Ectodermal cell (in vitro differentiated cells): ENCODE results near the gene USP48.

ENCODE experiments used
- H3K27ac ChIP-seq: 2 replicates; pipeline ENCODE4 v1.7.0; 2013; ENCODE audit warnings: mild to moderate bottlenecking, low read depth, low read length; ENCODE audit not compliant: insufficient read depth, poor library complexity, severe bottlenecking
- H3K27me3 ChIP-seq: 2 replicates; pipeline ENCODE4 v1.7.0; 2013; ENCODE audit warnings: mild to moderate bottlenecking, low read length; ENCODE audit not compliant: insufficient read depth, control insufficient read depth, poor library complexity, severe bottlenecking
- H3K36me3 ChIP-seq: one replicate; pipeline ENCODE4 v1.7.0; 2013; ENCODE audit warnings: low read length; ENCODE audit not compliant: control insufficient read depth, insufficient read depth
- H3K4me1 ChIP-seq: one replicate; pipeline ENCODE4 v1.7.0; 2013; ENCODE audit warnings: low read length; ENCODE audit not compliant: control insufficient read depth, insufficient read depth
- H3K4me3 ChIP-seq: 2 replicates; pipeline ENCODE4 v1.7.0; 2013; ENCODE audit warnings: low read depth, low read length, control low read depth; ENCODE audit not compliant: insufficient read depth
- H3K9me3 ChIP-seq: 2 replicates; pipeline ENCODE4 v1.7.0; 2013; ENCODE audit warnings: mild to moderate bottlenecking, low read length, moderate library complexity; ENCODE audit not compliant: control insufficient read depth
- WGBS, 2 experiments: methylation state at CpG; one replicate each; pipeline ENCODE4 v1.1.7; 2013; ENCODE audit warnings: missing lambda C conversion rate in 2 of 2; 5-methylcytosine and 5-hydroxymethylcytosine counted together

USP48 gene

GRCh38 chr1:21824926-21825325, 42.0 kb upstream of the USP48 start:
- Histone ChIP-seq H3K27me3 (no peaks in the 10 kb centered on the region), H3K27ac (no peak overlapping the region), H3K4me1 (no peaks in the 10 kb centered on the region), H3K4me3 (no peak overlapping the region), H3K36me3 (peaks cover 6% of the 10 kb centered on the region), H3K9me3 (no peaks in the 10 kb centered on the region)
- 98 to 100% methylated on average over 2 of the region's 2 CpGs for WGBS, 2 experiments

- H3K27me3 ChIP-seq, result no peaks in the 10 kb centered on the region
- 93 to 95% methylated on average over 22 of the region's 22 CpGs for WGBS, 2 experiments
- no peak overlapping the region for H3K27ac ChIP-seq
- H3K4me3 ChIP-seq, result no peak overlapping the region
- no peaks in the 10 kb centered on the region for H3K9me3 ChIP-seq
- no peaks in the 10 kb centered on the region for H3K4me1 ChIP-seq
- H3K36me3 ChIP-seq, result peaks cover 4% of the 10 kb centered on the region
Observed at GRCh38 chr1:21823980-21824702, 41.2 kb upstream of the USP48 start.

- no peaks in the 10 kb centered on the region for H3K9me3 ChIP-seq
- no peak overlapping the region for H3K27ac ChIP-seq
- H3K36me3 ChIP-seq, result no peaks in the 10 kb centered on the region
- H3K4me1 ChIP-seq, result no peaks in the 10 kb centered on the region
- no peak overlapping the region for H3K4me3 ChIP-seq
- 94% methylated on average over 44 of the region's 44 CpGs for WGBS, 2 experiments
- H3K27me3 ChIP-seq, result no peaks in the 10 kb centered on the region
Observed at GRCh38 chr1:21823206-21823979, 40.4 kb upstream of the USP48 start.

GRCh38 chr1:21822349-21822748, 39.4 kb upstream of the USP48 start:
- H3K36me3 ChIP-seq, result no peaks in the 10 kb centered on the region

GRCh38 chr1:21821385-21822019, 38.6 kb upstream of the USP48 start:
- Histone ChIP-seq H3K4me1 (no peaks in the 10 kb centered on the region), H3K27ac (no peak overlapping the region), H3K36me3 (no peaks in the 10 kb centered on the region), H3K4me3 (no peak overlapping the region), H3K27me3 (no peaks in the 10 kb centered on the region), H3K9me3 (no peaks in the 10 kb centered on the region)
- WGBS, 2 experiments, result 92 to 95% methylated on average over 11 of the region's 11 CpGs

More at GRCh38 chr1:21822349-21822748, 39.4 kb upstream of the USP48 start:
- H3K27me3 ChIP-seq, result no peaks in the 10 kb centered on the region
- H3K27ac ChIP-seq, result no peak overlapping the region
- 52 to 58% methylated on average over 9 of the region's 9 CpGs for WGBS, 2 experiments
- H3K9me3 ChIP-seq, result no peaks in the 10 kb centered on the region
- H3K4me3 ChIP-seq, result no peak overlapping the region
- no peaks in the 10 kb centered on the region for H3K4me1 ChIP-seq

- no peak overlapping the region for H3K27ac ChIP-seq
- no peaks in the 10 kb centered on the region for H3K9me3 ChIP-seq
- no peaks in the 10 kb centered on the region for H3K4me1 ChIP-seq
- no peak overlapping the region for H3K4me3 ChIP-seq
- H3K27me3 ChIP-seq, result no peaks in the 10 kb centered on the region
- H3K36me3 ChIP-seq, result no peaks in the 10 kb centered on the region
- WGBS, 2 experiments, result 94 to 96% methylated on average over 9 of the region's 9 CpGs
Observed at GRCh38 chr1:21820597-21821232, 37.8 kb upstream of the USP48 start.

GRCh38 chr1:21818656-21819055, 35.7 kb upstream of the USP48 start:
- no peaks in the 10 kb centered on the region for H3K36me3 ChIP-seq
- H3K9me3 ChIP-seq, result no peaks in the 10 kb centered on the region
- H3K27me3 ChIP-seq, result peaks cover 6% of the 10 kb centered on the region
- no peak overlapping the region for H3K27ac ChIP-seq
- H3K4me3 ChIP-seq, result no peak overlapping the region
- no peaks in the 10 kb centered on the region for H3K4me1 ChIP-seq
- 40 to 49% methylated on average over 6 to 7 of the region's 10 CpGs for WGBS, 2 experiments

- H3K27ac ChIP-seq, result no peak overlapping the region
- WGBS, 2 experiments, result 88 to 90% methylated on average over 8 of the region's 8 CpGs
Observed at GRCh38 chr1:21816602-21817302, 33.8 kb upstream of the USP48 start.

GRCh38 chr1:21815724-21816321, 32.9 kb upstream of the USP48 start:
- Histone ChIP-seq H3K27ac (no peak overlapping the region), H3K4me3 (no peak overlapping the region), H3K36me3 (no peaks in the 10 kb centered on the region), H3K4me1 (peaks cover 5% of the 10 kb centered on the region), H3K27me3 (peaks cover 9% of the 10 kb centered on the region), H3K9me3 (no peaks in the 10 kb centered on the region)
- WGBS, 2 experiments, result 91% methylated on average over 12 of the region's 12 CpGs

More at GRCh38 chr1:21816602-21817302, 33.8 kb upstream of the USP48 start:
- H3K4me3 ChIP-seq, result no peak overlapping the region
- no peaks in the 10 kb centered on the region for H3K9me3 ChIP-seq
- H3K36me3 ChIP-seq, result no peaks in the 10 kb centered on the region
- peaks cover 5% of the 10 kb centered on the region for H3K4me1 ChIP-seq
- H3K27me3 ChIP-seq, result peaks cover 9% of the 10 kb centered on the region
